SK-N-SH treated with all-trans-retinoic acid at 6 μM for 48 hours (cell line): Measurements from ENCODE around the gene AGPS.

Experiments
- ARNTL ChIP-seq: fragments of 450-650 bp; formaldehyde crosslinking; IDR thresholded peaks from 2 replicates; pipeline ENCODE4 v1.5.0; 2020; ENCODE audit warnings: low read depth, mild to moderate bottlenecking, moderate library complexity, borderline replicate concordance
- BACH2 ChIP-seq: fragments of 250-450 bp; sonication (Bioruptor Pico); IDR thresholded peaks from 2 replicates; pipeline ENCODE4 v1.9.0; 2021; ENCODE audit warnings: mild to moderate bottlenecking, borderline replicate concordance
- RARB ChIP-seq: fragments of 250-450 bp; sonication (Bioruptor Pico); IDR thresholded peaks from 2 replicates; pipeline ENCODE4 v1.8.0; 2021; ENCODE audit warnings: mild to moderate bottlenecking, moderate library complexity
- ZNF565 ChIP-seq: fragments of 450-650 bp; formaldehyde crosslinking; conservative IDR thresholded peaks from 2 replicates; pipeline ENCODE4 v1.5.0; 2020; ENCODE audit warnings: low read depth, mild to moderate bottlenecking, moderate library complexity
- ZNF70 ChIP-seq: fragments of 450-650 bp; formaldehyde crosslinking; IDR thresholded peaks from 2 replicates; pipeline ENCODE4 v1.5.0; 2020; ENCODE audit warnings: mild to moderate bottlenecking, moderate library complexity
- TF ChIP-seq, protein P1 (sequence below): fragments of 250-450 bp; sonication (Bioruptor Pico); IDR thresholded peaks from 2 replicates; pipeline ENCODE4 v1.5.1; 2021; ENCODE audit warnings: mild to moderate bottlenecking, moderate library complexity
- TF ChIP-seq, protein P2 (sequence below): fragments of 250-450 bp; sonication (Bioruptor Pico); IDR thresholded peaks from 2 replicates; pipeline ENCODE4 v1.8.0; 2021; ENCODE audit warnings: low read depth, mild to moderate bottlenecking, moderate library complexity, borderline replicate concordance
- TF ChIP-seq, protein P3 (sequence below): fragments of 250-450 bp; sonication (Bioruptor Pico); IDR thresholded peaks from 2 replicates; pipeline ENCODE4 v1.5.1; 2020; ENCODE audit warnings: low read depth, mild to moderate bottlenecking, moderate library complexity

DNA sequence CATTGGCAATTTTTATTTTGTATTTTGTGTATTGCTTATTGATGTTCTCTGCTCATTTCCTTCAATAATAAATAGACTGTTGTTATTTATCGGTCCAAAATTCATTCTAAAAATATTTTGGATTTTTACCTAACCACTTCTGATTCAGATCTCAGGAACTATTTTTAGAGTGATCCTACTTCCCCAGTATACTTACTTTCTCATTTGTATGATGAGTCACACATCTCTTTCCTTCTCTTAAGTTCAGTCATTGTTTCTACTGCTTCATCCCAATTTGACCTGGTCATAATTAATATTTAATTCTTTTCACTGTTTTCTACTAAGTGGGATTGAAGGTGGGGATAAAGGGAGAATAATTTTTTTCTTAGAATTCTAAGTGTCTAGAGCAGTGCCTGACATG is 75.1 kb downstream of the AGPS start:
- no peak for TF ChIP-seq BACH2 (CRISPR knock-in tag)
- TF ChIP-seq, protein P1, sequence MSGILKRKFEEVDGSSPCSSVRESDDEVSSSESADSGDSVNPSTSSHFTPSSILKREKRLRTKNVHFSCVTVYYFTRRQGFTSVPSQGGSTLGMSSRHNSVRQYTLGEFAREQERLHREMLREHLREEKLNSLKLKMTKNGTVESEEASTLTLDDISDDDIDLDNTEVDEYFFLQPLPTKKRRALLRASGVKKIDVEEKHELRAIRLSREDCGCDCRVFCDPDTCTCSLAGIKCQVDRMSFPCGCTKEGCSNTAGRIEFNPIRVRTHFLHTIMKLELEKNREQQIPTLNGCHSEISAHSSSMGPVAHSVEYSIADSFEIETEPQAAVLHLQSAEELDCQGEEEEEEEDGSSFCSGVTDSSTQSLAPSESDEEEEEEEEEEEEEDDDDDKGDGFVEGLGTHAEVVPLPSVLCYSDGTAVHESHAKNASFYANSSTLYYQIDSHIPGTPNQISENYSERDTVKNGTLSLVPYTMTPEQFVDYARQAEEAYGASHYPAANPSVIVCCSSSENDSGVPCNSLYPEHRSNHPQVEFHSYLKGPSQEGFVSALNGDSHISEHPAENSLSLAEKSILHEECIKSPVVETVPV (CRISPR knock-in tag) = no peak
- TF ChIP-seq RARB (CRISPR knock-in tag) = no peak
- no peak for TF ChIP-seq ZNF565 (CRISPR knock-in tag)
- no peak for TF ChIP-seq ARNTL (CRISPR knock-in tag)
- TF ChIP-seq, protein P2, sequence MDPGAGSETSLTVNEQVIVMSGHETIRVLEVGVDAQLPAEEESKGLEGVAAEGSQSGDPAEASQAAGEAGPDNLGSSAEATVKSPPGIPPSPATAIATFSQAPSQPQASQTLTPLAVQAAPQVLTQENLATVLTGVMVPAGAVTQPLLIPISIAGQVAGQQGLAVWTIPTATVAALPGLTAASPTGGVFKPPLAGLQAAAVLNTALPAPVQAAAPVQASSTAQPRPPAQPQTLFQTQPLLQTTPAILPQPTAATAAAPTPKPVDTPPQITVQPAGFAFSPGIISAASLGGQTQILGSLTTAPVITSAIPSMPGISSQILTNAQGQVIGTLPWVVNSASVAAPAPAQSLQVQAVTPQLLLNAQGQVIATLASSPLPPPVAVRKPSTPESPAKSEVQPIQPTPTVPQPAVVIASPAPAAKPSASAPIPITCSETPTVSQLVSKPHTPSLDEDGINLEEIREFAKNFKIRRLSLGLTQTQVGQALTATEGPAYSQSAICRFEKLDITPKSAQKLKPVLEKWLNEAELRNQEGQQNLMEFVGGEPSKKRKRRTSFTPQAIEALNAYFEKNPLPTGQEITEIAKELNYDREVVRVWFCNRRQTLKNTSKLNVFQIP (CRISPR knock-in tag) = no peak
- no peak for TF ChIP-seq ZNF70
- TF ChIP-seq, protein P3, sequence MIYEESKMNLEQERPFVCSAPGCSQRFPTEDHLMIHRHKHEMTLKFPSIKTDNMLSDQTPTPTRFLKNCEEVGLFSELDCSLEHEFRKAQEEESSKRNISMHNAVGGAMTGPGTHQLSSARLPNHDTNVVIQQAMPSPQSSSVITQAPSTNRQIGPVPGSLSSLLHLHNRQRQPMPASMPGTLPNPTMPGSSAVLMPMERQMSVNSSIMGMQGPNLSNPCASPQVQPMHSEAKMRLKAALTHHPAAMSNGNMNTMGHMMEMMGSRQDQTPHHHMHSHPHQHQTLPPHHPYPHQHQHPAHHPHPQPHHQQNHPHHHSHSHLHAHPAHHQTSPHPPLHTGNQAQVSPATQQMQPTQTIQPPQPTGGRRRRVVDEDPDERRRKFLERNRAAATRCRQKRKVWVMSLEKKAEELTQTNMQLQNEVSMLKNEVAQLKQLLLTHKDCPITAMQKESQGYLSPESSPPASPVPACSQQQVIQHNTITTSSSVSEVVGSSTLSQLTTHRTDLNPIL (CRISPR knock-in tag) = no peak
